Activated CD4-positive, alpha-beta memory T cell treated with anti-CD3 and anti-CD28 coated beads for 36 hours (primary cell): ENCODE measurements around the gene ROBO1. TPM values are rescaled to one million over a fixed set of nuclear protein-coding genes. Genes with fewer than 3 reads are reported as not detected.

Experiments
- CTCF ChIA-PET: fragments of 350-600 bp; sonication (Branson Sonifier 250); formaldehyde crosslinking; loops from one replicate; lab custom pipeline; 2021; ENCODE audit warnings: antibody characterized with exemption, inconsistent platforms; lab: Charles Lee
- POLR2A ChIA-PET: fragments of 350-600 bp; sonication (Branson Sonifier 250); formaldehyde crosslinking; loops from one replicate; lab custom pipeline; 2021; ENCODE audit warnings: antibody characterized with exemption; lab: Charles Lee
- DNase-seq: peaks from one replicate; pipeline ENCODE4 v3.0.0-alpha.2; 2020
- H3K27ac Mint-ChIP-seq: one replicate; pipeline ENCODE4 v1.8.0; 2021; ENCODE audit warnings: mixed read lengths
- H3K27me3 Mint-ChIP-seq: one replicate; pipeline ENCODE4 v1.8.0; 2021; ENCODE audit warnings: mixed read lengths
- H3K36me3 Mint-ChIP-seq: one replicate; pipeline ENCODE4 v1.8.0; 2021; ENCODE audit warnings: mixed read lengths
- H3K4me1 Mint-ChIP-seq: one replicate; pipeline ENCODE4 v1.8.0; 2021; ENCODE audit warnings: low read depth, mixed read lengths
- H3K4me3 Mint-ChIP-seq: one replicate; pipeline ENCODE4 v1.8.0; 2021; ENCODE audit warnings: mild to moderate bottlenecking, mixed read lengths
- H3K9me3 Mint-ChIP-seq: one replicate; pipeline ENCODE4 v1.8.0; 2021; ENCODE audit warnings: mixed read lengths
- intact Hi-C: fragments of 100-400 bp; cut with micrococcal nuclease; formaldehyde crosslinking; loops from one replicate; pipeline ENCODE4 v1.15.1; 2023
- total RNA-seq, 2 experiments: library from RNA; stranded (reverse); gene quantifications; one replicate each; pipeline ENCODE4 v1.2.3, GENCODE V29; 2021

The ROBO1 gene
- total RNA-seq, 2 experiments from 2014 or later = not detected

DNA sequence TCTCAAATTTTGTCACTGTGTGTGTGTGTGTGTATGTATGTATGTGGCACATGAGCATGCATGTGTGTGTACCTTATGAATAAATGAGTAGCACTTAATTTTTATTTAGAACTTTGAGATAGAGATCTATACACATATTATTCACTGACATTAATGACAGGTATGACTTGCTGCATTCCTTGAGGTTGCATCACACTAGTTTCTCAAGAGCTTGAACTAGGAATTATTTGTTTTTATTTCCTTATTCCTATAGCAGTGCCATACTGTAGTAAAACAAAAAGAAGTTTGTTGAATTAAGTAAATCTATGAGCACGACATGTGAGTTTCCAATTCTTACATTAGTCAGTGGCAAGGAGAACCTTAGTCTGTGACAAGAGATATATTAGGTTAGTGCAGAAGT, 943.9 kb downstream of the ROBO1 start:
- ChIA-PET CTCF (no interaction called here), POLR2A (no interaction called here)
- no peak for DNase-seq
- Mint-ChIP-seq H3K27ac (no peak overlapping the region), H3K27me3 (no peaks in the 10 kb centered on the region), H3K4me3 (no peak overlapping the region), H3K4me1 (no peaks in the 10 kb centered on the region), H3K36me3 (no peaks in the 10 kb centered on the region), H3K9me3 (peaks cover 14% of the 10 kb centered on the region)
- intact Hi-C loops = no loop called here

DNA sequence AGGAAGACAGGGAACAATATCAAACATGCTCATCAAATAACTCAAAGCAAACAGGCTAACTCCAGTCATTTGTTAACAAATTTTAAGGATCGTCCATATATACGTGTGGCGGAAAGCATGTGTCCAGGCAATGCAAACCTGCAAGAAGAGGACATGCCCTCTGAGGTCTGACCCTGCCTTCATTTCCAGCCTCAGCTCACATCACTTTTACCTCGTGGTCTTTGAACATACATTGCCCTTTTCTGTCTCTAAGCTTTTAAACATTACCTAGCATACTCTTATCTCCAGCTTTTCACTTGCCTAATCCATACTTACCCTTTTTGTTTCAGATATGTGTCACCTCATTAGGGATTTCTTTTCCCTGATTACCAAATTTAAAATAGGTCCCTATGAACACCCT, 944.4 kb downstream of the ROBO1 start:
- no peak for DNase-seq

DNA sequence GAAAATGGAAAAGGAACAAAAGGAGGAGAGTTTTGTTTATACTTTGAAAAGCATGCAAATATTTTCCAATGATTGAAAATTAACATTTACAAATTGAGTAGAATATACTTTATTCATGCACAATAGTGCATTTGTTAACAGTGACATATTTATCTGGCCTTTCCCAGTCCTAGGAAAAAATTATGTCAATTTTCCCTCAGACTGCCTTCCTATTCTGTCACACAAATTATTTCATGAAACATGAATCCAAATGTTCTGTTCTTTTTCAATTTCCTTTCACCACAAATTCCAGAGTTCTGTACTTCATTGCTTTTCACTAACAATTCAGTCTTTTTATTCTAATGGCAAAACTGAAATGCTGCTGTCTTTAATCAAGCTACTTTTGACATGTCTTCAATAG, 945.1 kb downstream of the ROBO1 start:
- ChIA-PET CTCF (no interaction called here), POLR2A (no interaction called here)
- Mint-ChIP-seq H3K4me1 (no peaks in the 10 kb centered on the region), H3K36me3 (no peaks in the 10 kb centered on the region), H3K27me3 (no peaks in the 10 kb centered on the region), H3K9me3 (peaks cover 15% of the 10 kb centered on the region), H3K27ac (no peak overlapping the region), H3K4me3 (no peak overlapping the region)
- intact Hi-C loops = no loop called here
- no peak for DNase-seq

More for the DNA sequence above, 944.4 kb downstream of the ROBO1 start:
- Mint-ChIP-seq H3K27ac (no peak overlapping the region), H3K4me1 (no peaks in the 10 kb centered on the region), H3K9me3 (peaks cover 15% of the 10 kb centered on the region), H3K27me3 (no peaks in the 10 kb centered on the region), H3K4me3 (no peak overlapping the region), H3K36me3 (no peaks in the 10 kb centered on the region)
- intact Hi-C loops = no loop called here
- POLR2A ChIA-PET = no interaction called here
- CTCF ChIA-PET = no interaction called here

DNA sequence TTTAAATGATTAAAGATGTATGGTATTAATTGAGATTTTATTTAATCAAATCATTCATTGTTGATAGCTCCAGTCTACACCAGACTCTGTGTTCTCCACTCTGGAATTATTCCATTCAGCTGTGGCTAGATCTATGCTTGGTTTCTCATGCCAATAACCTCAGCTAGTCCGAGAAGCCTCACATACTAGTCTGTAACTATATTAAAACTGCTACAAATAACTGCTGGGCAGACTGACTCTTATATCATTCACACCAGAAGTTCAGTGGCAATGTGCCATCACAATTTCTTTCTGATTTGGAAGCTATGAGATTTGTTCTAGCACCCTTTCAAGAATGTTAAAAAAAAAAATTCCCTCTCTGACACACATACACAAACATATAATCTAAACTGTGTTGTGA, 947.3 kb downstream of the ROBO1 start:
- intact Hi-C loops = no loop called here
- CTCF ChIA-PET = interaction anchor here (0.9 kb wide), 1 partner anchor 8 kb away, joined by 3 read pairs; no protein-coding TSS in a partner anchor

DNA sequence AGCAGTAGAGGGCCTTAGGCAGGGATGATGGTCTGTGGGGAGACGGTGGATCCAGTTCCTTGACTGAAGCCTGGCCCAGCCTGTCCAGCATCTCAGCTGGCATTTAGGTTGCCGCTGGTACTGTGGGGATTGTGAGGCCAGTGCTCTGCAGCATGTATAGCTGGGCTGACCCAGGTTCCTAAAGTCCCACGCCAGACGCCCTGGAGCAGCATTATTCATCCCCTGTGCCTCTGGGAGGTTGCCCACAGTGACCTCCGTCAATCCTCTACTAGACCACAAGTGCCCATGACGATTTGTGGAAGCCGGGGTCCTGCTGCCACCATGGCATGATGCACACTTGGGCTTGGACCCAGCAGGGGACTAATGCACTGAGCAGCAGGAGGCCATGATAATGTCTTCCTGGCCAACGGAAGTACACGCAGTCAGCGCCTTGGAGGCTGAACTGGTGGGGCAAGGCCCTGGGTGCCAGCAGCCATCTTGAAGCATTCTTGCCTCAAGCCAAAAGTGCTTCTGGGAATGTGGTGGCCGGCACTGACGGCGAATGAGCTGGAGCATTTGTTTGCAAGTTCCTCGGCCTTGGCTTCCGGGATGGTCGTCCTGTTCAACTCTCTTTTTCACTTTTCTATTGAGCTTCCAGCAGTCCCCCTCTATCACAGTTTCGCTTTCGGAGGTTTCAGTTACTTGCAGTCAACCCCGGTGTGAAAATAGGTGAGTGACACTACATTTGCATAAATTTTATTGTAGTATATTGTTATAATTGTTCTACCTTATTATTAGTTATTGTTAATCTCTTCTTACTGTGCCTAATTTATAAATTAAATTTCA, 949.4 kb downstream of the ROBO1 start:
- CTCF ChIA-PET = no interaction called here
- POLR2A ChIA-PET = no interaction called here
- Mint-ChIP-seq H3K4me1 (no peaks in the 10 kb centered on the region), H3K36me3 (no peaks in the 10 kb centered on the region), H3K27ac (no peak overlapping the region), H3K27me3 (no peaks in the 10 kb centered on the region), H3K4me3 (no peak overlapping the region), H3K9me3 (peaks cover 14% of the 10 kb centered on the region)
- intact Hi-C loops = no loop called here
- no peak for DNase-seq

More for the DNA sequence above, 947.3 kb downstream of the ROBO1 start:
- Mint-ChIP-seq H3K27ac (no peak overlapping the region), H3K9me3 (peaks cover 17% of the 10 kb centered on the region), H3K4me3 (no peak overlapping the region), H3K4me1 (no peaks in the 10 kb centered on the region), H3K27me3 (no peaks in the 10 kb centered on the region), H3K36me3 (no peaks in the 10 kb centered on the region)
- DNase-seq = no peak
- POLR2A ChIA-PET = no interaction called here

- no peak overlapping the region for H3K4me3 Mint-ChIP-seq
- intact Hi-C loops = no loop called here
Observed at GRCh38 chr3:78814893-78815562, 952.8 kb downstream of the ROBO1 start.

DNA sequence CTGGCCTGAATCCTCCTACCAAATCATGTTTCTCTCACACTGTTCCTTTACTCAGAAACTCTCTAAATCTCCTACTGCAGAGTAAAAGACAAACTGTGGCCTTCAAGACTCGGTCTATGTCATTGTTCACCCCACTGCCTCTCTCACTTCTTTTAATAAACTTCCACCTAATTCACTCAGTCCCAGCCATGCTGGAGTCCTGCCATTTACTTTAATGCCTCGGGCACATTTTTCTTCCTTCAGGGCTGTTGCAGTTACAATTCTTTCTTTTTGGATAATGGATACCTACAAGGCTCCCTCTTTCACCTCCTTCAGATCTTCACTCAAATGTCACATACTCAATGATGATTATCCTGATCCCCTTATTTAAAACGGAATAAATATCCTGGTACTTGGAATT, 955.6 kb downstream of the ROBO1 start:
- H3K27ac Mint-ChIP-seq = no peak overlapping the region
- H3K9me3 Mint-ChIP-seq = peaks cover 12% of the 10 kb centered on the region
- POLR2A ChIA-PET = no interaction called here
- no peaks in the 10 kb centered on the region for H3K36me3 Mint-ChIP-seq
- CTCF ChIA-PET = no interaction called here
- no peak overlapping the region for H3K4me3 Mint-ChIP-seq
- no peaks in the 10 kb centered on the region for H3K4me1 Mint-ChIP-seq
- DNase-seq = no peak
- intact Hi-C loops = no loop called here
- H3K27me3 Mint-ChIP-seq = no peaks in the 10 kb centered on the region

More at GRCh38 chr3:78814893-78815562, 952.8 kb downstream of the ROBO1 start:
- ChIA-PET POLR2A (no interaction called here), CTCF (interaction anchor here (0.6 kb wide), 1 partner anchor 341 kb away, joined by 3 read pairs; no protein-coding TSS in a partner anchor)
- no peak for DNase-seq
- H3K4me1 Mint-ChIP-seq = no peaks in the 10 kb centered on the region
- no peak overlapping the region for H3K27ac Mint-ChIP-seq
- H3K36me3 Mint-ChIP-seq = no peaks in the 10 kb centered on the region
- no peaks in the 10 kb centered on the region for H3K27me3 Mint-ChIP-seq
- peaks cover 18% of the 10 kb centered on the region for H3K9me3 Mint-ChIP-seq

- H3K4me3 Mint-ChIP-seq = no peak overlapping the region
- CTCF ChIA-PET = no interaction called here
- POLR2A ChIA-PET = no interaction called here
- peaks cover 9% of the 10 kb centered on the region for H3K9me3 Mint-ChIP-seq
- H3K36me3 Mint-ChIP-seq = no peaks in the 10 kb centered on the region
- H3K27me3 Mint-ChIP-seq = no peaks in the 10 kb centered on the region
- intact Hi-C loops = no loop called here
- DNase-seq = no peak
- H3K27ac Mint-ChIP-seq = no peak overlapping the region
- H3K4me1 Mint-ChIP-seq = no peaks in the 10 kb centered on the region
Observed at GRCh38 chr3:78809966-78810365, 957.8 kb downstream of the ROBO1 start.

GRCh38 chr3:78804251-78805037, 963.4 kb downstream of the ROBO1 start:
- Mint-ChIP-seq H3K27ac (no peak overlapping the region), H3K9me3 (peaks cover 10% of the 10 kb centered on the region), H3K36me3 (no peaks in the 10 kb centered on the region), H3K4me1 (no peaks in the 10 kb centered on the region), H3K4me3 (no peak overlapping the region), H3K27me3 (no peaks in the 10 kb centered on the region)
- CTCF ChIA-PET = no interaction called here
- intact Hi-C loops = no loop called here
- DNase-seq = no peak
- POLR2A ChIA-PET = no interaction called here

- H3K4me1 Mint-ChIP-seq = no peaks in the 10 kb centered on the region
- no peak overlapping the region for H3K4me3 Mint-ChIP-seq
- ChIA-PET CTCF (no interaction called here), POLR2A (no interaction called here)
- H3K36me3 Mint-ChIP-seq = no peaks in the 10 kb centered on the region
- no peak overlapping the region for H3K27ac Mint-ChIP-seq
- no peak for DNase-seq
- H3K27me3 Mint-ChIP-seq = no peaks in the 10 kb centered on the region
- peaks cover 11% of the 10 kb centered on the region for H3K9me3 Mint-ChIP-seq
- intact Hi-C loops = no loop called here
Observed at GRCh38 chr3:78802562-78802930, 965.3 kb downstream of the ROBO1 start.

DNA sequence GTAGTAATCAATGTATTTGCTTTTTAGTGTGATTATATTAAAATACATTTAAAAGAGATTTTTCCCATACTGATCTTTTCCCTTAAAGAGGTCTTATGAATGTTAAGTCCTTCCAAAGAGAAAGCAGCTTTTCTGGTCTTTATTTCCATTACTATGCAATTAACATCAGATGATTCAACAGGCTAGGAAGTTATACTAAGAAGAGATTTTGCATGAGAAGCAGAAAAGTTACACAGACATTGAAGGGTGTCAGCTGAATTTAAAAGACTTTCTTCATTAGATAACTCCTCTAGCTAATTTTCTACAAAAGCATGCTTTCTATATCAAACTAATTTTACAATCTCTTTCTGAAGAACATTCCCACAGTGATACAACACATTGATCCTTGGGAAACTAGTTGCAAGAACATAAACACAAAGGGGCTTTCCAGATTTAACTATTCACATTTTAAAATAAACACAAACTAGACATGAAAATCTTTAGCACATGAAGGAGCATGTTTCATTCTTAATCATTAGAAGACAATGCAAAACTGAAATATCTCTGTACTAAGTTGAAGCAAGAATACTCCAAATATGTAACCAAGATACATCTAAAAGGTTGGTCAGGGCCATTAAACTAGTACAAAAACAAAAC, 965.8 kb downstream of the ROBO1 start:
- no peaks in the 10 kb centered on the region for H3K27me3 Mint-ChIP-seq
- H3K4me3 Mint-ChIP-seq = no peak overlapping the region
- H3K27ac Mint-ChIP-seq = no peak overlapping the region
- intact Hi-C loops = no loop called here
- H3K4me1 Mint-ChIP-seq = no peaks in the 10 kb centered on the region
- DNase-seq = no peak
- H3K9me3 Mint-ChIP-seq = peaks cover 14% of the 10 kb centered on the region
- ChIA-PET POLR2A (no interaction called here), CTCF (no interaction called here)
- H3K36me3 Mint-ChIP-seq = no peaks in the 10 kb centered on the region

DNA sequence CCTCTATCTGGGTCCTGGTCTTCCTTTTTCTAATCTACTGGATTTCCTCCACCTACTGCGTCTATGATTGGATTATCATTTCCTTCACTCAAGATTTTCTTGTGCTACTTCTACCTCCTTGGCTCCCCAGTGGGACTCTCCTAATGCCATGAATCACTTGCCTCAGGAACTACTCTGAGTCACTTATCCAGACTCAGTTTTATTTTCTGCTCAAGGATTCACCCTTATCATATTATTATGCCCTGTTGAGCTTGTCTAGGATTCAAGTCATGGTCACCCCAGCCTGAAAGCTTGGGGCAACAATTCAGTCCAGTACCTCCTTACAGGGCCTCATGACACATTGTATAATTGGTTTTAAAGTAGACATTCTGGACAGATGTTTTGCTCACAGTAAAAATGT, 968.1 kb downstream of the ROBO1 start:
- Mint-ChIP-seq H3K9me3 (peaks cover 21% of the 10 kb centered on the region), H3K4me1 (no peaks in the 10 kb centered on the region), H3K27me3 (no peaks in the 10 kb centered on the region), H3K4me3 (no peak overlapping the region), H3K36me3 (no peaks in the 10 kb centered on the region), H3K27ac (no peak overlapping the region)
- ChIA-PET POLR2A (no interaction called here), CTCF (no interaction called here)
- intact Hi-C loops = no loop called here
- DNase-seq = no peak
